Heart left ventricle (tissue), 16 donors: ENCODE results near the gene AMPD3. TPM values are rescaled to one million over a fixed set of nuclear protein-coding genes. Genes with fewer than 3 reads are reported as not detected.

Experiments
- ATAC-seq, 4 donors: fragments of 200-7000 bp; cut with Tn5 transposase; one replicate each; pipeline ENCODE4 v1.9.1; 2020 to 2022; ENCODE audit warnings: moderate library complexity in 4 of 4, mild to moderate bottlenecking in 3 of 4, moderate number of reproducible peaks in 1 of 4
- DNase-seq, 5 donors: peaks; one replicate each; pipeline ENCODE4 v3.0.0-alpha.2; 2020
- H3K27ac ChIP-seq, 12 donors: fragments of 200-600 bp; sonication (generic) in 4 of 12; one replicate each; pipeline versions ENCODE4 v1.5.0 to v1.8.0; 2016 to 2022; ENCODE audit warnings: mild to moderate bottlenecking in 2 of 12
- H3K27me3 ChIP-seq, 9 donors: fragments of 200-600 bp; sonication (generic) in 2 of 9; one replicate each; pipeline versions ENCODE4 v1.5.1 to v1.8.0; 2016 to 2022; ENCODE audit warnings: mild to moderate bottlenecking in 3 of 9
- H3K36me3 ChIP-seq, 9 donors: fragments of 200-600 bp; sonication (generic) in 2 of 9; one replicate each; pipeline versions ENCODE4 v1.5.0 to v1.8.0; 2018 to 2022; ENCODE audit warnings: mild to moderate bottlenecking in 2 of 9
- H3K4me1 ChIP-seq, 12 donors: fragments of 200-600 bp; sonication (generic) in 4 of 12; one replicate each; pipeline versions ENCODE4 v1.5.0 to v1.8.0; 2016 to 2022; ENCODE audit warnings: mild to moderate bottlenecking in 3 of 12
- H3K4me3 ChIP-seq, 12 donors: fragments of 200-600 bp; sonication (generic) in 4 of 12; one replicate each; pipeline versions ENCODE4 v1.5.0 to v1.8.0; 2017 to 2022; ENCODE audit warnings: mild to moderate bottlenecking in 9 of 12, moderate library complexity in 4 of 12
- H3K9me3 ChIP-seq, 12 donors: fragments of 200-600 bp; sonication (generic) in 4 of 12; one replicate each; pipeline versions ENCODE4 v1.5.0 to v1.8.0; 2016 to 2022; ENCODE audit warnings: mild to moderate bottlenecking in 1 of 12
- POLR2A ChIP-seq, 2 donors: fragments of 450-650 bp; IDR thresholded peaks; one replicate each; pipeline ENCODE4 v1.6.1; 2017; ENCODE audit warnings: antibody characterized with exemption in 2 of 2, mild to moderate bottlenecking in 2 of 2, moderate library complexity in 2 of 2
- WGBS, 4 donors: extraction: QIAGEN DNeasy Blood & Tissue Kit in 2 of 4; methylation state at CpG; one replicate each; pipeline versions ENCODE4 v1.1.5 to v1.1.7; 2013 to 2018; 5-methylcytosine and 5-hydroxymethylcytosine counted together
- intact Hi-C, 10 donors: fragments of 100-400 bp; cut with DNase I; formaldehyde crosslinking; loops; one replicate each; pipeline versions ENCODE4 v1.11.1 to v1.14.2; 2022
- polyA plus RNA-seq, 2 donors: library from polyadenylated mRNA; stranded (reverse); fragments of 200-250 nt; gene quantifications; one replicate each; pipeline ENCODE4 v1.2.3, GENCODE V29; 2013
- total RNA-seq, 9 donors: library from RNA; depleted of rRNA in 2 of 9; stranded (reverse); fragments of >200 nt in 2 of 9; fragmentation: NEBNext Ultra II Directional in 3 of 9; extraction: Animal tissue kit (Norgen Biotek cat#: 25700) in 3 of 9; gene quantifications; one replicate each; pipeline versions ENCODE4 v1.1.0 to v1.2.4, GENCODE V29; 2016 to 2023
- TF ChIP-seq, protein P1 (sequence below), 12 donors: fragments of 200-600 bp; sonication (generic) in 4 of 12; IDR thresholded peaks; one replicate each; pipeline versions ENCODE4 v1.5.0 to v1.8.0; 2018 to 2022; ENCODE audit warnings: antibody characterized with exemption in 12 of 12, mild to moderate bottlenecking in 5 of 12
- donor health status: ischemic (EF 13 %, LVEDD 7.1; RV severe dilation, severe dysfunction).
- donor health status: healthy with polysubstance abuse.
- donor health status: DM: no; HTN: yes; CAD: no.
- donor health status: DM: no; HTN: no; CAD: no.
- donor health status: ischemic (EF 25% LVEDD 6.9; RV normal size, moderate dysfunction).
- donor health status: ischemic (EF 25% LVEDD 5.7; RV mildly dilated, moderate dysfunction).
- donor health status: healthy.
- donor health status: DM: yes; HTN: yes; CAD: no.
- donor health status: ischemic (EF 35%, LVEDD 5.7; RV mildly dilated, moderate dysfunction).
- donor health status: nonischemic (EF 11% LVEDD 7.7; RV severe dilation, severe dysfunction).
- donor health status: DM: yes; HTN: yes; CAD: no.
- donor health status: PGD.
- donor health status: ischemic (EF 29% LVEDD 5.4; RV normal size, mild dysfunction).
- donor health status: nonischemic (EF 23%, LVEDD 6.1; RV moderate dilation, normal function).

The AMPD3 gene
- total and polyA plus RNA-seq, 11 donors: 1.0 to 16.8 (median 2.7) TPM

DNA sequence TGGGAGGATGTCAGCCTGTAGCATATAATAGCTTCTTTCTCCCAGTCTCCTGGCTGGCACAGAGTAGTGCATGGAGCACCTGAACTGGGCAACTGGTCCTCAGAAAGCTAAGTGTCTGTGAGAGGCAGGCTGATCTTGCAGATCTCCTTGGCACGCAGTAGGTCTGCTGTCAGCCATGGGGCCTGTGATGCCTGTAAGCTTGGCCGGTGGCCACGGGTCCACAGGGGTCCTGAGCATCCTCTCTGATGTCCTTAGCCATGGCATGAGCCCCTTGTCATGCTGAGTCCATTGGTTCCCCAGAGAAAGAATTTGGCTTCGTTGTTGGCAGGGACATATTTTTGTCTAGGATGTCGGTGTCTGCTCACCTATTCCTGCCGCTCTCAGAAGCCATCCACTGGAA, 25.0 kb downstream of the AMPD3 start:
- intact Hi-C loops: no loop called here
- no peaks in the 10 kb centered on the region for H3K9me3 ChIP-seq
- TF ChIP-seq, protein P1, sequence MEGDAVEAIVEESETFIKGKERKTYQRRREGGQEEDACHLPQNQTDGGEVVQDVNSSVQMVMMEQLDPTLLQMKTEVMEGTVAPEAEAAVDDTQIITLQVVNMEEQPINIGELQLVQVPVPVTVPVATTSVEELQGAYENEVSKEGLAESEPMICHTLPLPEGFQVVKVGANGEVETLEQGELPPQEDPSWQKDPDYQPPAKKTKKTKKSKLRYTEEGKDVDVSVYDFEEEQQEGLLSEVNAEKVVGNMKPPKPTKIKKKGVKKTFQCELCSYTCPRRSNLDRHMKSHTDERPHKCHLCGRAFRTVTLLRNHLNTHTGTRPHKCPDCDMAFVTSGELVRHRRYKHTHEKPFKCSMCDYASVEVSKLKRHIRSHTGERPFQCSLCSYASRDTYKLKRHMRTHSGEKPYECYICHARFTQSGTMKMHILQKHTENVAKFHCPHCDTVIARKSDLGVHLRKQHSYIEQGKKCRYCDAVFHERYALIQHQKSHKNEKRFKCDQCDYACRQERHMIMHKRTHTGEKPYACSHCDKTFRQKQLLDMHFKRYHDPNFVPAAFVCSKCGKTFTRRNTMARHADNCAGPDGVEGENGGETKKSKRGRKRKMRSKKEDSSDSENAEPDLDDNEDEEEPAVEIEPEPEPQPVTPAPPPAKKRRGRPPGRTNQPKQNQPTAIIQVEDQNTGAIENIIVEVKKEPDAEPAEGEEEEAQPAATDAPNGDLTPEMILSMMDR (IDR thresholded peaks at IDR 0.05): no peak
- no peak for TF ChIP-seq POLR2A (IDR thresholded peaks at IDR 0.05)
- H3K27me3 ChIP-seq: no peaks in the 10 kb centered on the region
- no peaks in the 10 kb centered on the region for H3K4me1 ChIP-seq
- WGBS, 4 donors: 75 to 86% (median 80%) methylated on average over 6 of the region's 6 CpGs
- H3K27ac ChIP-seq: no peak overlapping the region
- DNase-seq (no peak), ATAC-seq (no peak)
- H3K36me3 ChIP-seq: peaks cover 0 to 34% (median 0%) of the 10 kb centered on the region in 9 donors
- no peak overlapping the region for H3K4me3 ChIP-seq

DNA sequence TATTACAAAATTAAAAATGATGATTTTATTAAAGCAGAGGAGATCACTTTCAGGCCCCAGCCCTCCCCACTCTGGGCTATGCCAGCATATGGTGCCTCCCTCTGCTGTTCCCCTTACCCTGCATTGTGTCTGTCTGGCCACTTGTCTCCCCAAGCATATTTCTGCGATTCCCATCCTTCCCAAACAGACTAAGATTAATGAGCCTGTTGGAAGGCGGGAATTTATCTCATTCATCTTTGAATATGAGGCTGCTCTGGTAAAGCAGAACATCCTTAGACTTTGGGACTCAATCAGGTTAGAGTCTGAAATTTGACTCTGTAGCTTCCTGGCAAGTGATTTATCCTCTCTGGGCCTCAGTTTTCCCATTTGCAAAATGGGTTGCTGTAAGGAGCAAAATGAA, 25.7 kb downstream of the AMPD3 start:
- Histone ChIP-seq H3K4me3 (no peak overlapping the region), H3K27ac (no peak overlapping the region), H3K9me3 (no peaks in the 10 kb centered on the region), H3K27me3 (no peaks in the 10 kb centered on the region), H3K4me1 (no peaks in the 10 kb centered on the region), H3K36me3 (peaks cover 0 to 34% (median 0%) of the 10 kb centered on the region in 9 donors)
- TF ChIP-seq, protein P1 (IDR thresholded peaks at IDR 0.05): no peak
- no peak for TF ChIP-seq POLR2A (IDR thresholded peaks at IDR 0.05)
- 78 to 92% (median 89%) methylated on average over 2 of the region's 2 CpGs for WGBS, 4 donors
- no peak for ATAC-seq
- DNase-seq: no peak
- intact Hi-C loops: no loop called here

DNA sequence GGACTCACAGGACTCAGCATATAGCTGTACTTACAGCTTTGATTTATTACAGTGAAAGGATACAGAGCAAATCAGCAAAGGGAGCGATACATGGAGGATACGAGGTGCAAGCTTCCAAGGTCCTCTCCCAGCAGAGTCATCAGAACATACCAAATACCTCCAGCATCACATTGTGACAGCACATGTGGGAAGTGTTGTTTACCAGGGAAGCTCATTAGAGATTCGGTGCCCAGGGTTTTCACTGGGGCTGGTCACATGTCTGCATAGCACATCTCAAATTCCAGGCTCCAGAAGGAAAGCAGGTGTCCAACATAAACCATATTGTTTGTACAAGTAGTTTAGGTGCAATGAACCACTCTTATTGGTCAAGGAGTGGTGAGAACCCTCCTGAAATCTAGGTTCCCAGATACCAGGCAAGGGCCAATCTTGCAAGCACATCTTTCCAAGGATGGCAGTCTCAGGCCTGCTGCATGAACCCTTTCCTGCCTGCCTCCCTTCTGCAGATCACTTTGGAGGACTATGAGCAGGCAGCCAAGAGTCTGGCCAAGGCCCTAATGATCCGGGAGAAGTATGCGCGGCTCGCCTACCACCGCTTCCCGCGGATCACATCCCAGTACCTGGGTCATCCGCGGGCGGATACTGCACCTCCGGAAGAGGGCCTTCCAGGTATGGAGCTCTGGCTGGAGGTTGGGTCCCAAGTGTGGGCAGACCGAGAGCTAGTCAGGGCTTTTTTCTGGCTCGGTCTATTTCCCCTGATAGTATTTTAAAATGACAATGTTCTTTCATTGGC, 26.7 kb downstream of the AMPD3 start:
- TF ChIP-seq, protein P1 (IDR thresholded peaks at IDR 0.05): no peak
- no peak for TF ChIP-seq POLR2A (IDR thresholded peaks at IDR 0.05)
- Histone ChIP-seq H3K9me3 (no peaks in the 10 kb centered on the region), H3K36me3 (peaks cover 0 to 41% (median 0%) of the 10 kb centered on the region in 9 donors), H3K27me3 (no peaks in the 10 kb centered on the region), H3K27ac (no peak overlapping the region), H3K4me3 (no peak overlapping the region), H3K4me1 (no peaks in the 10 kb centered on the region)
- ATAC-seq (no peak), DNase-seq (no peak)
- intact Hi-C loops: no loop called here
- 90 to 98% (median 95%) methylated on average over 16 of the region's 16 CpGs for WGBS, 4 donors

DNA sequence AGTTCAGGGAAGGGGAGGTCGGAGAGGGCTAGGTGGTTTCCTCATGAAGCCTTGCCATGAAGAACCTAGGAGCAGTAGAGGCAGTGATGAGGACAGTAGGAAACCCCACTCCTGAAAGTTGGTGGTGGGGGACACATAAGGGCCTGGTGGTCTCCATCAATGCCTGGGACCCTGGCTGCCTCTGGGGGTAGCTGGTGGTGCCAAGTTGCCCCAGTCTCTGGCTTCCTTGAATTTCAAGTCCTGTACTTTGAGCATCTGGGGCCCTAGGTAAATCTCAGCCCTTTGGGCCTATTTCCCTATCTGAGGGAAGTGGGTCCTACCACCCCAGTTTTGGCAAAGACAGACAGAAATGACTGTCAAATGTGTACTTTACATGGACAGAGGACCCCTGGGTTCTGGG, 28.1 kb downstream of the AMPD3 start:
- intact Hi-C loops: no loop called here
- TF ChIP-seq POLR2A (IDR thresholded peaks at IDR 0.05): no peak
- TF ChIP-seq, protein P1 (IDR thresholded peaks at IDR 0.05): no peak
- Histone ChIP-seq H3K27me3 (no peaks in the 10 kb centered on the region), H3K4me1 (no peaks in the 10 kb centered on the region), H3K27ac (no peak overlapping the region), H3K9me3 (no peaks in the 10 kb centered on the region), H3K36me3 (peaks cover 0 to 56% (median 0%) of the 10 kb centered on the region in 9 donors), H3K4me3 (no peak overlapping the region)
- DNase-seq (no peak), ATAC-seq (no peak)
- 93 to 100% (median 95%) methylated on average over 1 of the region's 1 CpG for WGBS, 4 donors
